GM12872 (cell line): ENCODE data around the gene CDC5L.

Experiments
- CTCF ChIP-seq: IDR thresholded peaks from 3 replicates; pipeline ENCODE4 v1.5.1; 2011; ENCODE audit warnings: low read depth, mild to moderate bottlenecking, low read length, moderate library complexity; ENCODE audit not compliant: insufficient read depth

The CDC5L gene

GRCh38 chr6:44456070-44456965, 68.8 kb downstream of the CDC5L start:
- peak; percentile 79 for TF ChIP-seq CTCF

GRCh38 chr6:44456966-44457292, 69.4 kb downstream of the CDC5L start:
- TF ChIP-seq CTCF, result no peak

GRCh38 chr6:44457596-44457995, 70.1 kb downstream of the CDC5L start:
- no peak for TF ChIP-seq CTCF

GRCh38 chr6:44458551-44458950, 71.0 kb downstream of the CDC5L start:
- no peak for TF ChIP-seq CTCF

GRCh38 chr6:44462335-44462734, 74.8 kb downstream of the CDC5L start:
- no peak for TF ChIP-seq CTCF

GRCh38 chr6:44462797-44463727, 75.6 kb downstream of the CDC5L start:
- no peak for TF ChIP-seq CTCF

- no peak for TF ChIP-seq CTCF
These were observed 76.4 kb downstream of the CDC5L start for GRCh38 chr6:44463728-44464450.
